Stimulated activated CD4-positive, alpha-beta T cell treated with anti-CD3 and anti-CD28 coated beads, Interleukin-1b, Interleukin-23, amount 100 ng/mL, for 48 hours (primary cell): ENCODE results near the gene SALL3.
"Not testable (repeated sequence)": the region's sequence is repeated elsewhere in the genome, so short reads cannot be mapped to it uniquely, and the experiment has no call there.

Source experiments
- DNase-seq: peaks from one replicate; pipeline ENCODE4 v3.0.0-alpha.2; 2020

The SALL3 gene

GRCh38 chr18:78979730-78980278, at the start of gene SALL3:
SALL3 (plus strand) TSS chr18:78979818; CDS start chr18:78980275, 457 bp downstream.
- no peak for DNase-seq

- DNase-seq, result no peak
Observed at GRCh38 chr18:78932281-78932680, 47.3 kb upstream of the SALL3 start.

GRCh38 chr18:78934003-78934402, 45.6 kb upstream of the SALL3 start:
- DNase-seq, result no peak

- no peak for DNase-seq
Observed at GRCh38 chr18:78934551-78935225, 44.9 kb upstream of the SALL3 start.

GRCh38 chr18:78935406-78935805, 44.2 kb upstream of the SALL3 start:
- no peak for DNase-seq

- DNase-seq, result no peak
Observed at GRCh38 chr18:78936251-78937005, 43.2 kb upstream of the SALL3 start.

GRCh38 chr18:78937166-78937565, 42.5 kb upstream of the SALL3 start:
- no peak for DNase-seq

GRCh38 chr18:78939105-78939504, 40.5 kb upstream of the SALL3 start:
- DNase-seq, result peak; percentile 11

GRCh38 chr18:78939734-78940494, 39.7 kb upstream of the SALL3 start:
- no peak for DNase-seq

GRCh38 chr18:78942236-78942635, 37.4 kb upstream of the SALL3 start:
- DNase-seq, result not testable (repeated sequence)

- no peak for DNase-seq
Observed at GRCh38 chr18:78945628-78946027, 34.0 kb upstream of the SALL3 start.

GRCh38 chr18:78947291-78947690, 32.3 kb upstream of the SALL3 start:
- no peak for DNase-seq

- DNase-seq, result no peak
Observed at GRCh38 chr18:78948221-78948620, 31.4 kb upstream of the SALL3 start.

GRCh38 chr18:78948707-78949106, 30.9 kb upstream of the SALL3 start:
- DNase-seq, result no peak

GRCh38 chr18:78949216-78949615, 30.4 kb upstream of the SALL3 start:
- DNase-seq, result no peak

GRCh38 chr18:78950386-78950785, 29.2 kb upstream of the SALL3 start:
- no peak for DNase-seq

- DNase-seq, result no peak
Observed at GRCh38 chr18:78953566-78953965, 26.1 kb upstream of the SALL3 start.

- no peak for DNase-seq
Observed at GRCh38 chr18:78955051-78955450, 24.6 kb upstream of the SALL3 start.

GRCh38 chr18:78957140-78957539, 22.5 kb upstream of the SALL3 start:
- no peak for DNase-seq

- no peak for DNase-seq
Observed at GRCh38 chr18:78960709-78961108, 18.9 kb upstream of the SALL3 start.

GRCh38 chr18:78962098-78962497, 17.5 kb upstream of the SALL3 start:
- DNase-seq, result no peak

- not testable (repeated sequence) for DNase-seq
Observed at GRCh38 chr18:78964727-78965126, 14.9 kb upstream of the SALL3 start.

GRCh38 chr18:78965260-78965659, 14.4 kb upstream of the SALL3 start:
- DNase-seq, result no peak
